Astrocyte (in vitro differentiated cells and primary cell): ENCODE measurements around the gene ADAMTS12.

Source experiments
- CTCF ChIP-seq: IDR thresholded peaks from 2 replicates; pipeline ENCODE4 v1.5.1; 2011; ENCODE audit warnings: low read depth, mild to moderate bottlenecking, inconsistent platforms, low read length, moderate library complexity; ENCODE audit not compliant: insufficient read depth
- EZH2 ChIP-seq: IDR thresholded peaks from 2 replicates; pipeline ENCODE4 v1.6.1; 2012; ENCODE audit warnings: mild to moderate bottlenecking, low read length, inconsistent platforms; ENCODE audit not compliant: insufficient read depth

GRCh38 chr5:33939556-33940262 is 47.9 kb upstream of the ADAMTS12 start:
- TF ChIP-seq EZH2 (no peak), CTCF (no peak)
